HG03558 (cell line): ENCODE results near the gene BMX.

ENCODE experiments used
- ATAC-seq: cut with Tn5 transposase; IDR thresholded peaks from one replicate; pipeline ENCODE4 v1.9.1; 2021; ENCODE audit warnings: moderate number of reproducible peaks; ENCODE audit not compliant: unreplicated experiment; ENCODE audit errors: extremely low read depth

BMX gene

DNA sequence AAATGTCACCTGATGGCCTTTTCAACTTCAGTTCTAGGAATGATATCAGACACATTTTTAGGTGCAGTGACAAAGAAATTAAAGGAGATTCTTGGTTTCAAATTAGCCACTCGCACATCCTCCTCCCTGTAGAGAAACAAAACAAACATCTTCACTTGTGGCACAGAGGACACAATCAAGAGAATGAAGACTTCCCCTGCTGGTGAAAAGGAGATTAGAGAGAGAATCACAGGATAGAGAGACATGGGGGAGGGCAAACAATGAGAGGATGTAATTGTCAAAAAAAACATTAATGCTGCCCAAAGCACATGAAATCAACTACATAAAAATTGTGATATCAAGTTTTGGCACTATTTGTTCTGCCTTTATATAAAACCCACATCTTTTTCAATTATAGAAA, 65.6 kb downstream of the BMX start:
- no peak for ATAC-seq

DNA sequence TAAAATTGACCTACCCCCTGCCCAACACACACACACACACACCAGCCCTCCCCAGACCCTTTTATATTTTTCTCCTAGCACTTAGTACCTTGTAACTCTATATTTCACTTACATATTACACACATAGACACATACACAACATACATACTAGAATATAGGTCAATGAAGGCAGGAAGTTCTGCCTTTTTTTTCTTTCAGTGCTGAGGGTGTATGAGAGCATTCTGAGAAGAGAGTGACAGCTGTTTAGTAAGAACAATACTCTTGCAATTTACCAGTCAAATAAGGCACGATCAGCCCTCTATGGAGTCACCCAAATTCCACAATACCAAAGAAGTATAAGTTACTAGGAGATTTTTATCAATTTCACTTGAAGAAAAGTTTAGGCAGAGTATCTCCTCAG, 66.7 kb downstream of the BMX start:
- ATAC-seq: no peak

DNA sequence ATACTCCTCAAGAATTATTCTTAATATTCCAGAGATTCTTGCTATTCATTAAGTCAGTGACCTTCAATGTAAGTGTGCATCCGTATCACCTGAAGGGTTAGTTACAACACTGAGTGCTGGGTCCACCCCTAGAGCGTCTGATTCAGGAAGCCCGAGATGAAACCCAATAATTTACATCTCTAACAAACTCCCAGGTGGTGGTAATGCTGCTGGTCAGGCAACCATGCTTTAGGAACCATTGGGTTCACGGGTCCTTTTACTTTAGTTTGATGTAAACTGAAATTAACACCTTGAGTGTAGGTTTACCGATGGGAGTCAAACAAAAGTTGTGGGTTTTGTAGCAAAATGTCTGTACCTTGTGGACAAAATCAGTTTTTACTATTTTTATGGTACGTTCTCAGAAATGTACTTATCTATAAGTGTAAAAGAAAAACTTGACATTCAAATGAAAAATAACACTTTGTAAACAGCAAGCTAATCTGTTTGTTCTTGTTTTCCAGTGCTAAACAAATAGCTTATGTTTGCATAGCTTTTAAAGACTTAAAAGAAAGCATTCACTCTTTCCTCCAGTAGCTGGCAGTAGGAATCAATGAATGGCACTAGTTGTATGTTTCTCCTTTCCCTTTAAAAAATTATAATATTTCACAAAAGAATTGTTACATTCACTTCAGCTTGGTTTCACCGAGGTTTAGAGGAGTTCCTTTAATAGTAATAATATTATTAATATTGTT, 67.4 kb downstream of the BMX start:
- ATAC-seq: no peak

DNA sequence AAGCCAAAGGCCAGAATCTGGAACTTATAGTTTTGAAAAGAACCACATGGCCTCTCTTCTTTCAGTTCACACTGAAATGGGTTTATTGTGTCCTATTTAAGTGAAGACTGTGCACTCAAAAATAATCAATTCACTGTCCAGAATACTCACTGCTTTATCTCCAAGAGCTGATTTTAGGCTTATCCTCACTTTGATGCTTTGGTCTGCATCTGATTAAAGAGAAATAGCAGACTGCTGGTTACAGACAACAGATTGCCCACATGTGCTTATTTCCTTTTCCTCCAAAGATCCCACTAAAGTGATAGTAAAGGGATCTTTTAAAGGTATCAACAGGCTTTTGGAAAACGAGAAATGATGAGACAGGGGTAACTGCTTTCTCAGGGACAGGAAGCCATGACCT, 69.5 kb downstream of the BMX start:
- no peak for ATAC-seq

DNA sequence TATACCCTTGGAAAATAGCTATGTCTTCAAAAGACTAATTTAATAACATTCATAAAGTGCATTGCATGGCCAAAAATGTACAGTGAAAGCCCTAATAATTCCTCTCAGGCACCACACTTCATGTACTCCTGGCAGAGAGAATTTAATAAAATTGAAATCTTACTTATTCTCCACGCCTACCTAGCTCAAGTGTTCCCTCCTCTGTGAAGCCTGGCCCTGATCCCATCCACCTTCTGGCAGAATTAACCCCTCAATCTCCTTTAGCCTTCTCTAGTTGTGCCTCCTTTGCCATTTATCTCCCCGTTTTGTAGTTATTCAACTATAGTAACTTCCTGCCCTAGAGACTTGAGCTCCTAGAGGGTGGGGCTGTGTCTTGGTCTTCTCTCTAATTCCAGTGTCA, 73.4 kb downstream of the BMX start:
- no peak for ATAC-seq

DNA sequence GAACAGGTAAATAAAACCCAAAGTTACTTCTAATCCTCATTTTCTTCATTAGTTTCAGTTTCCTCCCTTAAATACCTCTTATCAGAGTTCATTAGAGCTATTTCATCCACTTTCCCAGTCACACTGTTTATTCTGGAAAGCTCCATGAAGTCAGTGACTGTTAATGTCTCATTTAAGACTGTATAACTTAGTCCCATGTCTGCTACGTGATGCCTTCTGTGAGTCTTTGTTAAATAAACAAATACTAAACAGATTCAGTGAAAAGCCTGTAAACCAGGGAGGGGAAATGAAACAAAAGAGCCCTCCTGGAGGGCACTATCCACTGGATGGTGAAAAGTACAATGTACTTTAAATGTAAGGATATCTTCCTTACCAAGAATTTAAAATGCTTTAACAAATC, 75.4 kb downstream of the BMX start:
- no peak for ATAC-seq

DNA sequence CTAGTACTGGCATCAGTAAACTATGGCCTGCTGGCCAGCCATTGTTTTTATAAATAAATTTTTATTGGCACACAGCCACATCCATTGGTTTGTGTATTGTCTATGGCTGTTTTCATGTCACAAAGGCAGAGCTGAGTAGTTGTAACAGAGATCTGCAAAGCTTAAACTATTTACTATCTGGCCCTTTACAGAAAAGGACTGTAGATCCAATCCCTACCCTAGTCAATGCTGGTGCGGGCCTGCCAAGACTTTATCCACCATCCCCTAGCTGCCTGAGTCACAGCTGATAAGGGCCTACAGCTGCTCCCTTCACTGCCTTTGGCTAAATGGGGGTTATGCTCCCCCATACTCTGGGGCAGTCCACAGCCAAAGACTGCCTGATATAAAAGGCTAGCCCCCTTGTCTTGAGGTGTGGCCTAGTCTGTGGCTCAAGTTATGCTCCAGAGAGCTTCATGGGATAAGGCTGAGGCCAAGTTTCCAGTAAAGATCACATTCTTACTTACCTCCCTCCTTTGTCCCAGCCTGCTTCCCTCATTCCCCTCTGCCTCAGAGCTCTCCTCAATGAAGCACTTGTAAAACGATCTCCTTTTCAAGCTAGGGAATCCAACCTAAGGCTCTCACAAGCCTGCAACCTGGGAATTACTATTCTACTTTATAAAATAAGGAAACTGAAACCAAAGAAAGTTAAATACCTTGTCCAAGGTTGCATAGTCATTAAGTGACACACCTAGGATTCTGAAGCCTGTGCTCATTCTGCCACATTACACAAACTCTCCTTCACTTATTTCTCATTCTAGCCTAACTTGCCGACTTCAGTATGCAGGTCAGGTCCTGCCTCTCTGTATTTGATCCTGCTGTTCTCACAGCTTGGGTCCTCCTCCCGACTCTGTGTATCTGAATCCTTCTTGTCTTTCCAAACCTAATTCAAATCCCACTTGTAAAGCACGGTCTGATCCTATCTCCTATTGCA, 79.5 kb downstream of the BMX start:
- no peak for ATAC-seq

DNA sequence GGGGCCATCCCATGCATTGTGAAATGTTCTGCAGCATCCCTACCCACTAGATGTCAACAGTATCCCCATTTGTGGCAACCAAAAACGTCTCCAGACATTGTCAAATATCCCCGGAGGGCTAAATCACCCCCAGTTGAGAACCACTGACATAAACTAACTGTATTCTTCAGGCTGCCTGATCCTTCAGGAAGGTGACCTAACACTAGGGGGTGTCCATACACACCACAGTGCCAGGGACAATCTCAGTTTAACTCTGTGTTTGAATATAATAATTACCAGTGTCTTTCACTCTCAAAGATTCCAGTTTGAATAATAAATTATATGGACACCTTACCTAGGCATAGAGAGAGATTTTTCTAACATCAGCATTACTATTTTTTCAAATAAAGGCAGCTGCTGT, 93.8 kb downstream of the BMX start:
- no peak for ATAC-seq

DNA sequence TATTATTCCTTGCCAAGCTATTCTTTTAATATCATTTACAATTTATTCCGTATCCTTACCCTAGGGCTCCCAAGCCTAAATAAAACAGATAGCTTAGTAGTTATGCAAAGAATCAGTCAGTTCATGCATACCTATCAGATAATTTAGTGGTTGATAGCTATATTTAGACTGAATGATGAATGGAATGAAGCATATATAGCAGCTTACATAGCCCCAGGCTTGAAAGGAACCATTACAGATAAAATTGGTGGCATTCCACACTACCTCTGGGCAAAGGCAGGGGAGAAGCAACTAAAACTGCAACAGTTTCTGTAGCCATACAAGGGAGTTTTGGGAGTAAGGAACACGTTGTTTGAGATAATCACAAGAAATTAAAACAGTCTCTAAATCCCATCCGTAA, 97.4 kb downstream of the BMX start:
- no peak for ATAC-seq

DNA sequence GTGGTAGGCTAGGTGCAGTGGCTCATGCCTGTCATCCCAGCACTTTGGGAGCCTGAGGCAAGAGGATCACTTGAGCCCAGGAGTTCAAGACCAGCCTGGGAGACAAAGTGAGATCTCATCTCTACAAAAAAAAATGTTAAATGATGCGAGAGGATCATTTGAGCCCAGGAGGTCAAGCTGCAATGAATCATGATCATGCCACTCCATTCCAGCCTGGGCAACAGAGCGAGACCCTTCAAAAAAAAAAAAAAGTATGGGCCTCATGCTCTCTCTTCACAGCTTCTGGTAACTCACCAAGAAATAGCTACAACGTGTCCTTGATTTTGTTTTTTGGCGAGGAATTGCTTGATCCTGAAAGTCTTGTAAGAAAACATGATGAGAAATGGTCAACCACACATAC, 98.9 kb downstream of the BMX start:
- ATAC-seq: no peak

DNA sequence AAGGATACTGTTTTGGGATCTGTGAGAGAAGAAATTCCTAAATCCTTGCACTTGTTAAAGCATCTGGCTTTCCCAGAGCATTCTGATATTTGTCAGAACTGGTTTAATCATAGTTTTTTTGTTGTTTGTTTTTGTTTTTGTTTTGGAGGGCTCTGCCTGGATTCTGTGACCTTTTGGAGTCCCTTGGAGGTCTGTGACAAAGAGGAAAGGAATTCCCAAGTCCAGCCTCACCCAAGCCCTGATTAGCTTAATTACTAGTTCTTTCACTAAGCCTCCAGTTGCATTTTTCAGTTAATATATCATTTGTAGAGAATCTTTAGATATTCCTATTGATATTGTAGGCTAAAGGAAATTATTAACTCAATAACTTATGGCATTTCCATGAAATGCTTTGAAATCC, 99.4 kb downstream of the BMX start:
- no peak for ATAC-seq

DNA sequence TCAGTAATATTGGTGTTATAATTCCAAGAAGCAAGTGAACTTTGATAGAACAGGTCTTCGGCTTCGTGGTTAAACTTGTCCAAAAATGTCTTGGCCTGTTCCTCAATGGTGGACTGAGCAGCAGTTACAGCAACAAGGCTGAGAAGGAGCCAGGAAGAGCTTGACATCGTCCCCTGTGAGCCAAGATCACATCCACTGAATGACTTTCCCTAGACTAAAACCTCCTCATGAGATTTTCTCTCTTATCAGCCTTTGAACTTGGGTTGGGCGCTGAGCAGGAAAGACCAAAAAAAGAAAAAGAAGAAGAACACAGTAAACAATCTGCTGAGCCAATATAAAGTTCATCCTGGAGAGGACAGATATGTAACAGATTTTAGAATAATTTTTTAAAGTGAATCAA, 100.1 kb downstream of the BMX start, which contains the start of gene ACE2:
Gene ACE2, minus strand, starts transcription at position 216 of the 400 bp plus-strand sequence. Its CDS starts 49 bp downstream, at position 167.
- ATAC-seq: no peak

DNA sequence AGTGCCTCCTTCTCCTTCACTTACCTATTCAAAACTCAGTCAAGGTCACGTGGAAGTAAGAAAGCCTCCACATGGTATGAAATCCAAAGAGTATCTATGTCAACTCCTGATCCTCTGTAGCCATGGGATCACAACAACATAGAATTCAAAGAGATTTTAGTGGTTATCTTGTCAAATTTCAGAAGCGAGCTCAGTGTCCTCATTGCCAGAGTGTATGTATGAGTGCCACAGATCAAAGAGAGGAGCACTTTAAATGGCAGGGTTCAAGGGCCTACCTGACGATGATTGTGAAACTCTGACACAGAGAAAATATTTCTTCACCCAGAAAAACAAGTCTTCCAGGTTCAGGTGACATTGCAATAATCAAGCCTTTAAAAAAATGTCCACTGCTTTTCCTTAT, 101.3 kb downstream of the BMX start:
- no peak for ATAC-seq

DNA sequence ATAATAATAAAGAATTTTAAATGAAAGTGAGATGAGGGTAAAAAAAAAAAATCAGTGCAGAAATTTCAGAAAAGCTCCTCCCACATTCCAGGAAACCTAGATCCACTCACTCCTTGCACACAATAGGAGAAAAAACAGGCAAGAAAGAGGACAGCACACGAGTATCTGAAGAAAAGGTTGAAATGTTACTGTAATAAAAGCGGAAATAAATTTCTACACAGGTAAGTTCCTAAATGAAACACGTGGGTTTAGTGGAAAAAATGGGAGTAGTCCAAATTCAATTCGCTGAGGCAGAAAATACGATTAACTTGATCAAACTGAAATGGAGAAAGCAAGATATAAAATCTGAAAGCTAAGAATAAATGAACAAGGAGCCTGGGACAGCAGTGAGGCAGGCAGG, 102.2 kb downstream of the BMX start:
- ATAC-seq: no peak

DNA sequence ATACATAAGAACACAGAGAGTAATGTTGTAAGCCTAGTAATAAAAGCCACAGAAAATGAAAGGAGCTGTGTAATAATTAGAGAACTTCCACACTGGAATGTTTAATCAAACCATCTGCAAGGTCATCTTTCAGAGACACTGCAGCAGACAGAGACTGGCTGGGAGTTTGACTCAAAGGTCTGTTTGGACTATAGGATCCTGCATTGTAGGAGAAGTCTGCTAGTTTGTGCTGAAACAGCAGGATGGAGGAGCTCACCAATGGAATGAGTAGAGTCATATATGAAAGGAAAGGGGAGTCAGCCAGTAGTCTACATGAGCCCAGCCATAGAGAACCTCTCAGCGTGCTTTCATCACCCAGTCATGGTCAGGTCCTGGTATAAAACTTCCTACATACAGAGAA, 104.6 kb downstream of the BMX start:
- ATAC-seq: no peak
